NCI-H345 (cell line): Measurements from ENCODE around the gene SPAG5.
"Not testable (repeated sequence)": the region's sequence is repeated elsewhere in the genome, so short reads cannot be mapped to it uniquely, and the experiment has no call there.

ENCODE experiments used
- DNase-seq: peaks from one replicate; lab custom pipeline; 2025; lab: John Stamatoyannopoulos, UW

The SPAG5 gene

GRCh38 chr17:28612936-28613872 is 14.4 kb upstream of the SPAG5 start:
- DNase-seq, result peak; percentile 24

- DNase-seq, result no peak
Observed at GRCh38 chr17:28612531-28612930, 13.7 kb upstream of the SPAG5 start.

- no peak for DNase-seq
Observed at GRCh38 chr17:28610376-28610775, 11.6 kb upstream of the SPAG5 start.

- not testable (repeated sequence) for DNase-seq
Observed at GRCh38 chr17:28604031-28604430, 5.2 kb upstream of the SPAG5 start.

GRCh38 chr17:28599311-28600184 is 723 bp upstream of the SPAG5 start:
- peak; percentile 55 for DNase-seq

GRCh38 chr17:28598389-28598788 is 436 bp downstream of the SPAG5 start:
- DNase-seq, result no peak

GRCh38 chr17:28597606-28598383 is 1.0 kb downstream of the SPAG5 start:
- no peak for DNase-seq

- DNase-seq, result no peak
Observed at GRCh38 chr17:28592260-28592659, 6.6 kb downstream of the SPAG5 start.

- no peak for DNase-seq
Observed at GRCh38 chr17:28585851-28586250, 13.0 kb downstream of the SPAG5 start.

- no peak for DNase-seq
Observed at GRCh38 chr17:28584434-28584833, 14.4 kb downstream of the SPAG5 start.

GRCh38 chr17:28582513-28582912 is 16.3 kb downstream of the SPAG5 start:
- DNase-seq, result no peak

GRCh38 chr17:28580959-28581358 is 17.9 kb downstream of the SPAG5 start:
- DNase-seq, result no peak

- no peak for DNase-seq
Observed at GRCh38 chr17:28579526-28579925, 19.3 kb downstream of the SPAG5 start.

- no peak for DNase-seq
Observed at GRCh38 chr17:28578246-28579195, 20.3 kb downstream of the SPAG5 start.

- DNase-seq, result no peak
Observed at GRCh38 chr17:28577466-28577824, 21.4 kb downstream of the SPAG5 start.

- DNase-seq, result peak; percentile 98
Observed at GRCh38 chr17:28576758-28577465, 21.9 kb downstream of the SPAG5 start, which contains the start of gene ALDOC. Gene ALDOC, minus strand, starts transcription at chr17:28576895. Its CDS starts 1,363 bp downstream, at chr17:28575532.

- DNase-seq, result not testable (repeated sequence)
Observed at GRCh38 chr17:28576016-28576415, 22.8 kb downstream of the SPAG5 start.

- no peak for DNase-seq
Observed at GRCh38 chr17:28575126-28575795, 23.6 kb downstream of the SPAG5 start.

- no peak for DNase-seq
Observed at GRCh38 chr17:28574526-28574925, 24.3 kb downstream of the SPAG5 start.
